Activated CD4-positive, alpha-beta T cell treated with anti-CD3 and anti-CD28 coated beads, Interleukin-2, amount 50 U/mL, for 1 hour (primary cell): ENCODE measurements around the gene DDX41.

ENCODE experiments used
- DNase-seq: peaks from one replicate; pipeline ENCODE4 v3.0.0-alpha.2; 2020

DDX41 gene

DNA sequence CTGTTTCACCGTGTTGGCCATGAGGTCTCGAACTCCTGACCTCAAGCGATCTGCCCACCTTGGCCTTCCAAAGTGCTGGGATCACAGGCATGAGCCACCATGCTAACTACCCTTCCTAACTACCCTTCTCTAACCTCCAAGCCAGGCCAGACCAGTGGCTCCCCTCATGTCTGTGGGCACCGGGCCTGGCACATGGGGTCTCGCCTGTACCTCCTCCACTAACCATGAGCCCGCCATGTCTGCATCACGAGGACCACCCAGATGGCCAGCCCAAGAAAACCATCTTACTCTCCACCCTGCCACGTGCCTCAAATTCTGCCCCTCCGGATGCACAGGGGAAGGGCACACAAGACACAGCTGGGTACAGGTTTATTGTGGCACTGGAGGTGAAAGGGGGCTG is 33.7 kb downstream of the DDX41 start:
- no peak for DNase-seq

DNA sequence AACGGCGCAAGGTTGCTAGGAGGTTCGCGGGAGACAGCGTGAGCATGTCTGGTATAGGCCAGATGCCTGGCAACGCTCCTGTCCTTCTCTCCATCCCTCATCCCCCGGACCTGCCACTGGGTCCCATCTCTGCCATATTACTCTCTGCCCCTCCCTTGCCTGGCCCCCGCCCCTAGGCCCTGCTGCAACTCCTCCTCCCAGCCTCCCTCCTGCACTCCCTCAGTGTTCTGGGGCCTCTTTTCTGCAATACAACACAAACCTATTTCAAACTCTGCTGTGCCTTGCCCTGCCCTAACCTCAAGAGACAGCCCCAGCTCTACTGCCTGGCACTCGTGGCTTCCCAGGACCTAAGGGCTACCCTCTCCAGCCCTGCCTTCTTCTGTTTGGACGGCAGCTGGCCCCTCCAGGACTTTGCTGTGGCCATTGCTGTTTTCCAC is 34.4 kb downstream of the DDX41 start:
- DNase-seq = no peak

DNA sequence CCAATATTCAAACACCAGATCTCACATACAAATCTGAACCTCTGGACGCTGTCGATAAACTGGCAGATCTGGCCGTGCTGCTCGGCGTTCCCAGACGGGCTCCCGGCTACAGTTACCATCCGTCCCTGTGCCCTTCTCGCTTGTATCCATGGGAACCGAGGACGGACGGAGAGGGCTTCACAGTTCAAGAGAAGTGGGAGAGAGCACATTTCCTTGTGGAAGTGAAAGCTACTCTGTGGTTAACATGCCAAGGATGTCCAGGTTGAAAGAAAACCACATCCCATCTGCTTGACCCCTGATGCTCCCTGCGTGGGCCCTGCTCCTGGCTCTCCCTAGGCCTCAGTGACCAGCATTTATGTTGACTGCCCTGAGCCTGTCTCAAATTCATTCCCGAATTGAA is 37.0 kb downstream of the DDX41 start:
- no peak for DNase-seq

DNA sequence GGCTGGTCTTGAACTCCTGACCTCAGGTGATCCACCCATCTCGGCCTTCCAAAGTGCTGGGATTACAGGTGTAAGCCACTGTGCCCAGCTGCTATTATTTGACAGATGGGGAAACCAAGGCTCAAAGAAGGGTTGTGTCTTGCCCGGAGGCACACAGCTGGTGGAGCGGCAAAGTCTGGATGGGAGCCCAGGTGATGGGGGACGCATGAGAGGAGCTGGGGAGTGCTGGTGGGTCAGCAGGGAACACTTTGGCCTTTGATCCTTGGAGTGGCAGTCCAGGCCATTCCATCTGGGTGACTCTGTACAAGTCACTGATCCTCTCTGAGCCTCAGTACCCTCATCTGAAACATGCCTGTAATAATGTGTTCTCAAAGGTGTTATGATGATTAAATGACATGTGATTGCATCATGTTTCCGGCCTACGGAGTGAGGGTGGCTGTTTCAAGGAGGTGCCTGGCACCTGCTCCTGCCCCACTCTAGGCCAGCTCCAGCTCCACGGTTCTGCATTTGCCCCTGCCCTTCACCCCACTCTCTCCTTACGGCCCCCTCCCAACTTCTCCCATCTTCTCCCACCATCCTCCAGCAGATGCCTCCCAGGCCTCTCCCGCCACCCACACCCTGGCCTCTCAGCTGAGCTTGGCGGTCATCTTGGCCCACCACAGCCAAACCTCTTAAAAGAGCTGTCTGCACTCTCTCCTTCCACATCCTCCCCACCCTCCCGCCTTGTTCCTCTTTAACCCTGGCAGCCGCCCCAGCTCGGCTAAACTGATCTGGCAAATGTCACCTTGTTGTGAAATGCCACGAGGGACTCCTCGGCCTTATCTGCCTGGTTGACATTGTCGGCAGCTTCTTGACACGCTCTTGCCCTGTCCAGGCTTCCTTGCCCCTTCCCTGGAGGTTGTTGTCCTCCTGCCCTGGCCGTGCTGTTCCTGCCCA is 37.8 kb downstream of the DDX41 start:
- DNase-seq = no peak

DNA sequence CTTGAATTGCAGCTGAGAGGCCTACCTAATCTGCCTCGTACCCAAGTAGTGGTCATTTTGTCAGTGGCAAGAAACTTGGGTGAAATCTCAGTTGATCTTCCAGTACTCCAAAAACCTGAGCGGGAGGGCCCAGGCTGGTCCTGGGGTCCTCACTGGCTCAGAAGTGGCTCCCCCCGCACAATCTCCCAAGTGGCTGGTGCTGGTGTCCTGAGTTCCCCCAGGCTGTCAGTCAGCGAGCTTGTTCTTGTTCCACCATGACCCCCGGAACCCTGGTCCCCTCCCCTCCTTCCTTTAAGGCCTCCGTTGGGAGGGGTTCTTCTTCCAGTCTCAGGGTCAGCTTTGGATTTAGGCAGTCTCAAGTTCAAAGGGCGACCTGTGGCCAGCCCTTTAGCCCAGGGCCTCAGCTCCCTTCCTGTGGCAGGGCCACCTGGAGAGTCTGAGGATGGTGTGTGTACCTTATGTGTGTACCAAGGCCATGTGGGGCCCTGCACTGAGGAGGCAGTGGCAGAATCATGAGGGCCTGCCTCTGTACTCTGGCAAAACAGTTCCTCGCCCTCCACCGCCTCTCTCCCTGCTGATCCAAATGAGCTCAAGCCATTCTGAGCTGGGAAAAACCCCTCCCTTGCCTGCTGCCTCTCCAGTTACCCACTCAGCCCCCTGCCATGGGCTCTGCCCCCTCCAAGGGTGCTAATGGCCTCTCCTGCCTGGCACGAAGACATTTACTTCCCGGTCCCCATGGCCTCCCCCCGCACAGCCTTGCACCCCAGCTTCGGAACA is 38.9 kb downstream of the DDX41 start:
- DNase-seq = no peak

DNA sequence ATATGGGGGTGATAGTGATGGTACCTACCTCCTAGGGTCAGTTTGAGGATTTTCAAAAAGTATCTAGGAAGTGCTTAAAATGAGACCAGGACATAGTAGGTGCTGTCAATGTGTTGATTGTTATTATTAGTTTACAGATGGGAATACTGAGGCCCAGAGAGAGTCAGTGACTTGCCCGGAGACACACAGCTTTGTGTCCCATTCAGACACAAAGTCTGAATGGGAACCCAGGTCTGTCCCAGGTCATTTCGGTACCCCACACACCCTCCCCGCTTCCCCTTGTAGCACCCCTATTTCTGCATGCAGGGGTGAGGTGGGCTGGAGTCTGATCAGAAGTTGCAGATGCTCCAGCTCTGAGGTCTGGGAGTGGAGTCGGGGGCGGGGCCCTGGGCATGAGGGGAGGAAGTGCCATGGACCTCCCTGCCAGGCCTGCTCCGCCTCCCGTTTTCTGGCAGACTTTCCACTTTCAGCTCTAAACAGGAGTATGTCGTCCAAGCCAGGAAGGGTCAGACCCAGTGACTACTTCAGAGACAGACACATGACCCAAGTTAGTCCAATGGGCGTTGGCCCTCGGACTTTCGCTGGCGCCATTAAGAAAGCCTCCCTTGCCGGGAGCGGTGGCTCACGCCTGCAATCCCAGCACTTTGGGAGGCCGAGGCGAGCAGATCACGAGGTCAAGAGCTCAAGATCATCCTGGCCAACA is 40.1 kb downstream of the DDX41 start:
- DNase-seq = no peak

DNA sequence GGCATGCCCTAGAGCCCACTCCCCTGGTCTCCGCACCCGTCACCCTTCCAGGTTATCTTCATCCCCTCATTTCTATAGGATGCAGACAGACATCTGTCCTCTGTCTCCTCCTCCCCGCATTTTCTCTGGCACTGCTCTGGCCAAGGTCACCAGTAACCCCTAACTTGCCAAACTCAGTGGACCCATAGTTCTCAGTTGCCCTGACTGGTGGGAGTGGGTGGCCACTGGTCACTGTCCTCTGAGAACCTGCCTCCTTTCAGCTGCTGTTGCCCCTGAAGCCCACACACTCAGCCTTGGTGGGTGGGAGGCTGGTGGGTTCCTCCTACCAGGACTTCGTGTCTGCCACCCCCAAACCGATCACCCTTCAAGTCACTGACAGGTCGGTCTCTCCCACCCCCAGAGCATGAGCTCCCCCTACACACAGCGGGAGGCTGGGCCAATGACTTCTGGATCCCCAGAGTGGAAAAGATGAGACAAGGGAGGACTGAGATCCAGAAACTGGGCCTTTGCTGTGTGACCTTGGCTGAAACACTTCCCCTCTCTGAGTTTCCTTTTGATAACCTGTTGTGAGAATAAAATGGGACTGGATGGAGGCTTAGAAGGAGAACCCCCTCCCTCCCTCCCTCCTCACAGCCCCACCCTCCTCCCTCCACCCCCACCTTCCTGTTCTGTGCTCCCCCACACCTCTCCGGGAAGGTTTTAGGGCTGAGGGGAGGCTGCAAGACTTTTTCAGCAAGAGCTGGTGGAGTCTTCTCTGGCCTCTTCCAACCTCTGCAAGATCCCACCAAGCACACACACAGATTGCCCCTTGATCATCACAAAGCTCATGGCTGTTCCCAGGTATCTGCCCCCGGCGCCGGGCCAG is 41.0 kb downstream of the DDX41 start:
- no peak for DNase-seq

DNA sequence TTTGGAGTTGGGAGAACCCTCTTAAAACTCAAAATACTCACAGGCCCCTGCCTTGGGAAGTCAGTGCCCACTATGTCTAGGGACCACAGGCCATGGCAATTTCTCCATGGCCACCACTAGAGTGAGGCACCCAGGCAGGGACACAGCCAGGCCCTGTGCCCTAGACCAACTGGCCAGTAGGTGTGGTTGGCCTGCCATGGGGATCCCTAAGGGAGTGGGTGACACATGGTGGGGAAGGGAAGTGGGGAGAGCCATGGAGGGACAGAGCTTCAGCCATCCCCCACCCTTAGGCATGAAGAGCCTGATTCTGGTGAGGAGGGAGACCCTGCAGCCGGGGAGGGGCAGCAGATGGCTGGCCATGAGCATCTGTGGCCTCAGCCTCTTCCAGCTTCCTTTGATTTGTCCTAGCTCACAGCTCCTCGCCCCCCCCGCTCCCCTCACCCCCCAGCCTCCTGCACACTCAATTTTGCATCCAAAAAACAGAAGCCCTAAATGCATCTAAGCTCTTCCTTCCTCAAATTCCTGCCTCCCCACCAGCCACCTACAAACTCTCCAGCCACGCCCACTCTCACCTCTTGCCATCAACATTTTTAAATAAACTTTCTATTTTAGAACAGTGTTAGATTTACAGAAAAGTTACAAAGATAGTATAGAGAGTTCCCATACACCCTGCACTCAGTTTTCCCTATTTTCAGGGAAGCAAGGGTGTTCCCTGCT is 41.8 kb downstream of the DDX41 start:
- DNase-seq = no peak

DNA sequence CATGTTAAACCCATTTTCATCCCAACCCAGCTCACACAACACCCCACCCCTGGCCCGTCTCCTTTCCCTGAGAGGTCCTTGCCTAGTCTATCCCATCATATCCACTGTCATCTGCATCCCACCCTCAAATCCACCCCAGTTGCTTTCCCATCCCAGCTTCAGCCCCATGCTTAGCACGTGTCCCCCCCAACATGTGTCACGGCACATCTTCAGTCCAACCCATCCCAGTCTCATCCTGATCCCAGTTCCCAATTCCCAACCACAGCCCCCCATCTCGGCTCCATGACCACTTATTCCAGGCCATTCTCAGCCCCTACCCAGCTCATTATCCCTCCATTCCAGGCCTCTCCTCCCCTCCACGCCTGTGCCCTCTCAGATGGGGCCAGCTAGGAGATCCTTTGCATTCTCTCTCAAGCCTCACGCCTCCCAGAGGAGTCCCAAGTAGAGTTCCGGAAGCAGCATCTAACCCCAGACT is 42.7 kb downstream of the DDX41 start:
- DNase-seq = no peak

DNA sequence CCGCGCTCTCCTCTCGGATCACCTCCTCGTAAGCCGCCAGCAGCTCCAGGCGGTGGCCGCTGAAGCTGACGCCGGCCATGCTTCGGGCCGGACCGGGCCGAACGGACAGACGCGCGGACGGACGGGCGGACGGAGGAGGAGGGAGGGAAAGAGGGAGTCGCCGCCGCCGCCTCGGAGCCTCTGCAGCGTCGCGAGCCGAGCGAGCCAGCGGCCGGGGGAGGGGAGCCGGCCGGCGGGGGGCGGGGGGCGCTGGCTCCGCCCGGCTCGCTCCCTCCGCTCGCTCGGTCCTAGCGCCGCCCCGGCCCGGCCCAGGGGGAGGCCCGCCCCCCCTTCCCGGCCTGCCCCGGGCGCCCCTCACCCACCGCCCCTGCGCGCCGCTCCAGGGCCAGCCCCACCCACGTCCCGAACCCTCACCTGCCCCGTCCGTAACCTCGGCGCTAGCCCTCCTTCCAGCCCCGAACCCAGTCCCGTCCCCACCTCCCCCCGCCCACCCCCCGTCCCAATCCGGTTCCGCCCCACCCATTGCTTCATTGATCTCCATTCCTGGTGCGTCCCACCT is 43.2 kb downstream of the DDX41 start, which contains the start of gene DBN1:
DBN1 (minus strand) TSS at position 192 of the 559 bp plus-strand sequence; CDS start at position 79, 113 bp downstream.
- no peak for DNase-seq

DNA sequence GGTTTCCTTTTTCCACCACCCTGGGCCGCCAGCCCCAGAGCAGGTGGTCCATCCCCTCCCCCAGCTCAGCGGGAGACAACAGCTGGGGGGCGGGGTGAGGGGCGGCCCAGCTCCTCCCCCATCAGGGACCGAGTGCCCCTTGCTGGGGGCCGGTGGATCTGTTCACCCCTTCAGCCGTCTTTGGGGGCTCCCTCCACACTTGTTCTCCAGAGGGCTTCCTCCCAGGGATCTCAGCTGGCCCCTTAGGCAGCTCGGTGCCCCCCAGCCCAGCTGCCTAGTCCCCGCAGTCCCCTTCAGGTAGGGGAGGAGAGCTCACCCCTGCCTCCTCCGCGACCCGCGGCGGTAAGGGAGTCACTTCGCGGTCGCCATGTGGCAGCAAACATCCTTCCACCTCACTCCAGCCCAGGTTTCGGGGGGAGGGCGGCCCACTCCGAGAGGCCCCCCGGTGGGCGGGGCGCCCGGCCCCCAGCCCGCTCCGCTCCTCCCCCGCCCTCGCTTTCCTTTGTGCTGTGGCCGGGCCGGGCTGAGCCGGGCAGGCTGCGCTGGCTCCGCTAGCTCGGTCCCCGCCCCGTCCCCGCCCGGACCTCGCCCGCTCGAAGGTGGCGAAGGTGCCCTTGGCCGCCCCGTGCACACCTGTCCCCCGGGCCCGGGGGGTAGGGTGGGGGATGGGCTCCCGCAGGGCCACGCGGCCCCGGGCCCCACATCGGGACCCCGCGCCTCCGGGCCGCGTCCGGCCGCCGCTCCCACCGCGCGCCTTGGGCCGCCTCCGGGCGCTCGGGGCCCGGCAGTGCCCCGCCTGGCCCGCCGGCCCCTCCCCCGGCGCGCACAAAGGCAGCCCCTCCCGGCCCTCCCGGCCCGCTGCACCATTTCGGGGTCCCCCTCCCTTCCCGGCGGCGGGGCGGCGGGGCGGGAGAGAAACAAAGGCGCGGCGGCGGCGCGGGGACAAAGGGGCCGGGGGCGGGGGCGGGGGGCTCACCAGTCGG is 44.0 kb downstream of the DDX41 start:
- DNase-seq = peak; percentile 33

DNA sequence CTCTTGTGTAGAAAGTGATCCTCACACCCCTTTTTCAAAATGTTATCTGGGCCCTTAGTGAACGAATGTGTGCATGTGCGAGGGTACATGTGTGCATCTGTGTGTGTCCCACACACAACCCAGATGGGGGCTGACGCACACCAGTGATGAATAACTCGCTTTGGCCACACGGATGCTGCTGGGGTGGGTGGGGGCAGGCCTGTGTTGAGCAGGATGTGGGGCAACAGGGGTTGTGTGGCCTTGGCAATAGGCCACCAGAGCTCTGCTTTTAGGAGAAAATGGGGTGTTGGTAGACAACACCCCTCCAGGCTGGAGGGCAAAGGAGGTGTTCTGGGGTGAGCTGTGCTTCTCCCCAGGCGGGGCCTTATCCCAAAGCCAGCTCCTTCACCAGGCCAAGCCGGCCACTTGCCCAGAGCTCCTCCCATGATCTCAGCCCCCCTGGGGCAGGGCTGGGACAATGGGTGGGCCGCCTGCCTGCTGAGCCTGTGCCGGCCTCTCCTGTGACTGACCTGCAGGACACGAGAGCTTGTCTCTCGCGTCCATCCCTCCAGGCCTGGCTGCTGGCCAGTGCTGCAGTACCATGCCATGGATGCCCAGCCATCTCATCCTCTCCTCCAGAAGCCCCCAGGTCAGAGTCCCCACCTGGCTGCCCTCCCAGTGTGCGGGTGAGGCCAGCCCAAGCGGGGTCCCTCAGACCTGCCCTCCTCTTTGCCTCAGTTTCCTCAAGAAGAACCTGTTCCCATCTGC is 45.0 kb downstream of the DDX41 start:
- DNase-seq = no peak

DNA sequence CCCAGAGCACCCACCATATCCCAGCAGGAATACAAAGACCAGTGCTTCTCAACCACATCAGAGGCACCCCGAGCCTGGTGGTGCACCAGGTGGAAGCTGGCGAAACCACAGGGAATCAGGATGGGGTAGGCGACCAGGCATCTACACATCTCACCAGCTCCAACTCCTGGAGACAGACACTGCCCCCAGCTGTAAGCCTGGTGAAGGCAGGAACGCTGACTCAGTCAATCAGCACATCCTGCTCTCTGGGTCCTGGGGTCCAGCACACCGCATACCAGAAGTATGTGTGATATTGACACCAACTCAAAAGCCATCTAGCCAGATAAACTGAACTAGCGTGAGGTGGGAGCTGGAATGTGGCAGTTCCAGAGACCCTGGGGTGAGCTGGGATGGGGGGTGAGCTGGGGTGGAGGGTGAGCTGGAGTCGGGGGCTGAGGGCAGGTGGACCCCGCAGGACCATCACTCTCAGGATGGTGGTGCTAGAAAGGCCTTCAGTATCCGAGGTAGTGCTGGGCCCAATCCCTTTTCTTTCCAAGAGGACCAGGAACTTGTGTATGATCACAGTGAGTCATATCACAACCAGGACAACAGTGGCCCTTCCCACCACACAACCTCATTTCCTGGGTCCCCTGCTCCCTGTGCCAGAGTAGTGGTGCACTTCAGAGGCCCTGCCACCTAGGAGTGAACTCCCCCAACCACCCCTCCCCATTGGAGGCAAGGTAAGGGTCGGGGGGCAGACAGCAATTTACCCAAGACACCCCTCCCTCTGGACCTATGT is 45.8 kb downstream of the DDX41 start:
- DNase-seq = no peak

DNA sequence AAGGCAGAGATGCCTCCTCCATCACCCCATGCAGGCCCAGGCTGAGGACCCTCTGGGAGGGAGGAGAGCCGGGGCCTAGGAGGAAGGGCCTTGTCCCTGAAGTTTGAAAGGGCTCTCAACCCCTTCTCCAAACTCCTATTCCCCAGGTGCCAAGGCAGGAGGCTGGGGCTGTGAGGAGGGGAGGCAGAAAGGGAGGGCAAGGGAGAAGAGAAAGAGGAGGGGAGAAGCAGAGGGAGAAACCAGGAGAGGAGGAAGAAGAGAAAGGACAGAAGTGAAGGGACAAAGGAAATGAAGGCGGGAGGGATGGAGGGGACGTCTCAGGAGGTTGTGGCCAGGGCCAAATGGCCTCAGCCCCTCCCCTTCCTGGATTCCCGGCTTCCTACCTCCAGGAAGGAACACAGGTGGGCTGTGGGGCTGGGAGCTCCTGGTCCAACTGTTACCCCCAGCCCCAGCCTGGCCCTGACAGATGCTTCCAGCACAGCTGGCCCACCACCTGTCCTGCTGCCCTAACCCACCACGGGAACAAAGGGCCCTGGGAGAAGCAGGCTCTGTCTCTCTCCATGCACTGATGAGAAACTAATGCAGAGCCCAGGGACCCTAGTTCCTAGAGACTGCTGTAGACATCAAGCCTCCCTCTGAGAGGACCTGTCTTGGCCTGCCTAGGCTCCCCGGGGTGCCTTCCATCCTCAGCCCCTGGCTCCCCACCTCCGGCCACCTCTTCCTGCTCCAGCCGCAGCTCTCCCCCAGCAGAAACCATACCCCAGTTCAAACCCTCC is 46.8 kb downstream of the DDX41 start:
- no peak for DNase-seq

DNA sequence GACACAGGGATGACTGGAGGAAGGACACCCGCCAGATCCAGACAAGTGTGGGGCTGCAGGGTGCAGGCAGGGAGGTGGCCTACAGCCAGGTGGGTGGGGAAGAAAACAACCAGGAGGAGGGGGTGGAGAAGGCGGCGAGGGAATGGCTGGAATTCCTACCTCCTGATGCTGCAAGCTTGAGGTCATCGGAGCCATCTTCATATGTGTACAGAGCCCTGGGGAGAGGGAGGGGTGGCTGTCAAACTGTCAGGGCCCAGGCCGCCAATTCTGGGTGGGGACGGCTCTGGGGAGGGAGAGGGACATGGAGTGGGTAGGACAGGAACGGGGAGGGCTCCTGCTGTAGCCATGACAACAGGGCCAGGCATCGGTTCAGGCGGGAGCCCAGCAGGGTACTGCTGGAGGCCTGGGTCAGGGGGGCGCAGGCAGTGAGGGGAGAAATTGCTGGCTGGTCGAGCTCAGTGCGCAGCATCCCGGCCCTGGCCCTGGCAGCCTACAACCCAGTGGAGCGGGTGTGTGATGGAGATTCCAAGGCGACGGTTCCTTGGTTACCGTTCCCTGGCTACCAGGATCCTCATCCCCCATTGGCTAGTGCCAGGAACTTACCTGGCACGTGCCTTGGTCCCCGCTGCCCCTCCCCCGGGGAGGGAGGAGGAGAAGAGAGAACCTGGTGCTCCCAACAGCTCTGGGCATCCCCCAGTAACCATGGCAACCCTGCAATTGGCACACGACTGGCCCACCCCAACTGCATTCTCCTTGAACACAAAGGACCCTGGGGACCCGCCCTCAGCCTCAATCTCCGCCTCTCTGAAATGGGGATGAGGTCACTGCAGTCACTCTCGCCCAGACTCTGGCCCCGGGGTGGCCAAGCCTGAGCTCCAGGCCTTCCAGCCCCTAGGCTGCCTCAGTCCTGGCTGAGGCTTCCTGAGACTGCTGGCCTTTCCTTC is 47.8 kb downstream of the DDX41 start:
- DNase-seq = no peak

DNA sequence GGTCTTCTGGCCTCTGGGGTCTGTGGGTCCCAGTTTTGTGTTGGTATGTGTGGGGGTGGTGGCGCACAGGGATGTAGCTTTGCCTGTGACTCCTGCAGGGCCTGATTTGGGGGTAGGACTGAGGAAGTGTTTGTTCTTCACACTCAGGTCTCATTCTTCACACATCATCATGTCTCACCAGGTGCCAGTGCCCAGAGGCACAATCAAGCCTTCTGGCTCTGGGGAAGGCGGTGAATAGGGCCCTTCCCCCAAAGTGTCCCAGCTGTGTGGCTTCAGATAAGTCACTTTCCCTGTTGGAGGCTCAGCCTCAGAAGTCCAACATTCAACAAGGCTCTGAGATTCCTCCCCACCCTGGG is 48.5 kb downstream of the DDX41 start:
- DNase-seq = no peak
